Left lung (tissue), 10 donors: ENCODE measurements around the gene GALNT13. TPM values are rescaled to one million over a fixed set of nuclear protein-coding genes. Genes with fewer than 3 reads are reported as not detected.

Source experiments
- ATAC-seq: fragments of 200-7000 bp; cut with Tn5 transposase; one replicate; pipeline ENCODE4 v1.9.1; 2020; ENCODE audit warnings: moderate library complexity
- DNase-seq, 4 donors: peaks; one replicate each; pipeline ENCODE4 v3.0.0-alpha.2; 2013 to 2020
- H3K27ac ChIP-seq, 2 donors: fragments of 200-600 bp; sonication (generic) in 1 of 2; one replicate each; pipeline versions ENCODE4 v1.5.0 to v1.8.0; 2020 to 2021
- H3K27me3 ChIP-seq, 2 donors: fragments of 200-600 bp; sonication (generic) in 1 of 2; one replicate each; pipeline versions ENCODE4 v1.5.0 to v1.8.0; 2020 to 2021
- H3K36me3 ChIP-seq, 2 donors: fragments of 200-600 bp; sonication (generic) in 1 of 2; one replicate each; pipeline versions ENCODE4 v1.5.0 to v1.8.0; 2020 to 2021
- H3K4me1 ChIP-seq, 2 donors: fragments of 200-600 bp; one replicate each; pipeline ENCODE4 v1.8.0; 2021
- H3K4me3 ChIP-seq, 2 donors: fragments of 200-600 bp; sonication (generic) in 1 of 2; one replicate each; pipeline versions ENCODE4 v1.5.0 to v1.8.0; 2020 to 2021; ENCODE audit warnings: mild to moderate bottlenecking in 1 of 2
- H3K9me3 ChIP-seq, 2 donors: fragments of 200-600 bp; sonication (generic) in 1 of 2; one replicate each; pipeline versions ENCODE4 v1.5.0 to v1.8.0; 2020 to 2021
- intact Hi-C, 2 donors: fragments of 100-400 bp; cut with DNase I; formaldehyde crosslinking; loops; one replicate each; pipeline versions ENCODE4 v1.11.2 to v1.14.2; 2022
- polyA plus RNA-seq, 6 donors: library from polyadenylated mRNA; unstranded; fragments of 120-200 nt; gene quantifications; one replicate each; pipeline ENCODE4 v1.2.1, GENCODE V29; 2013; ENCODE audit not compliant: insufficient read length in 6 of 6
- total RNA-seq, 2 donors: library from RNA; stranded (reverse); fragmentation: NEBNext Ultra II Directional; extraction: Animal tissue kit (Norgen Biotek cat#: 25700); gene quantifications; one replicate each; pipeline ENCODE4 v1.2.1, GENCODE V29; 2021
- TF ChIP-seq, protein P1 (sequence below), 2 donors: fragments of 200-600 bp; sonication (generic) in 1 of 2; IDR thresholded peaks; one replicate each; pipeline versions ENCODE4 v1.5.0 to v1.8.0; 2021; ENCODE audit warnings: antibody characterized with exemption in 2 of 2
- donor health status: DM: no; HTN: yes; CAD: no.
- donor health status: DM: no; HTN: no; CAD: no.

GALNT13 gene
- total and polyA plus RNA-seq, 8 donors, result 1.1 to 26.4 (median 5.9) TPM

DNA sequence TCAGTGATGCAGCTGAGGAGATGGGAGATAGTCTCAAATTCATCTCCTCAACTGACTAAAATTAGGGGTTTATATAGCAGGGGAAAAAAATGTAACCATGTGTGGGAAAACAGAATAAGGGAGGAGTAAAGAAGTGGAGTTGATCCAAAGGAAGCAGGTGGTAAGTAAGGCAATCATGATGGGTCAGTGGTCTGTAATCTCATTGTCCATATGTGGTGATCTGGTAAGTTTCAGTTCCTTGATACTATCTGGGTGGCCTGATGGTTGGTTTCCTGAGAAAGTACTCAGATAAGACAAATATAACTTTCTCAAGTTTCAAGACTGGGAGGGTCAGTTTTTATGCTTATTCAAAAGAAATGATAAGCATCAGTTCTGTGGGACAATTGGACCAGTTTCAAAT, 514.5 kb downstream of the GALNT13 start:
- no peaks in the 10 kb centered on the region for H3K27me3 ChIP-seq
- H3K4me1 ChIP-seq, result no peaks in the 10 kb centered on the region
- no peak overlapping the region for H3K27ac ChIP-seq
- ATAC-seq (no peak), DNase-seq (no peak)
- TF ChIP-seq, protein P1, sequence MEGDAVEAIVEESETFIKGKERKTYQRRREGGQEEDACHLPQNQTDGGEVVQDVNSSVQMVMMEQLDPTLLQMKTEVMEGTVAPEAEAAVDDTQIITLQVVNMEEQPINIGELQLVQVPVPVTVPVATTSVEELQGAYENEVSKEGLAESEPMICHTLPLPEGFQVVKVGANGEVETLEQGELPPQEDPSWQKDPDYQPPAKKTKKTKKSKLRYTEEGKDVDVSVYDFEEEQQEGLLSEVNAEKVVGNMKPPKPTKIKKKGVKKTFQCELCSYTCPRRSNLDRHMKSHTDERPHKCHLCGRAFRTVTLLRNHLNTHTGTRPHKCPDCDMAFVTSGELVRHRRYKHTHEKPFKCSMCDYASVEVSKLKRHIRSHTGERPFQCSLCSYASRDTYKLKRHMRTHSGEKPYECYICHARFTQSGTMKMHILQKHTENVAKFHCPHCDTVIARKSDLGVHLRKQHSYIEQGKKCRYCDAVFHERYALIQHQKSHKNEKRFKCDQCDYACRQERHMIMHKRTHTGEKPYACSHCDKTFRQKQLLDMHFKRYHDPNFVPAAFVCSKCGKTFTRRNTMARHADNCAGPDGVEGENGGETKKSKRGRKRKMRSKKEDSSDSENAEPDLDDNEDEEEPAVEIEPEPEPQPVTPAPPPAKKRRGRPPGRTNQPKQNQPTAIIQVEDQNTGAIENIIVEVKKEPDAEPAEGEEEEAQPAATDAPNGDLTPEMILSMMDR (IDR thresholded peaks at IDR 0.05), result no peak
- H3K4me3 ChIP-seq, result no peak overlapping the region
- no peaks in the 10 kb centered on the region for H3K36me3 ChIP-seq
- H3K9me3 ChIP-seq, result peaks cover 0 to 8% of the 10 kb centered on the region in 2 donors
- intact Hi-C loops, result no loop called here

DNA sequence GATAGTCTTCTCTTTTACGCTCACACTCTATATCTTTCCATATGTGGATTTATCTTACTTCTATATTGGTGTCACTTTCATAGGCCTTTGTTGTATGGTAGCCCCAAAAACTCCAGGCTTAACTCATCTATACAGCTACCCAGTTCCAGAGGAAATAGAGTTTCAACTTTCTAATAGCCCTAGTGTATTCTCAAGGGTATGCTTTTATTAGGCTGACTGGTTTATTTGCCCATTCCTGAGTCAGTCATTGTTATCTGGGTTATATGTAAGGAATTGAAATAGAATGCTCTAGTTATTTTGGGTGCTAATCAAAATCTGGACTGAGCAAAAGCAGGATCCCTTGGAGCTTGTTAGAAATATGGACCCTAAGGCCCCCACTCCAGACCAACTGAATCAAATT, 519.3 kb downstream of the GALNT13 start:
- no peaks in the 10 kb centered on the region for H3K36me3 ChIP-seq

GRCh38 chr2:154392256-154392655, 520.5 kb downstream of the GALNT13 start:
- Histone ChIP-seq H3K4me3 (no peak overlapping the region), H3K27me3 (no peaks in the 10 kb centered on the region), H3K27ac (no peak overlapping the region), H3K36me3 (no peaks in the 10 kb centered on the region), H3K9me3 (peaks cover 0 to 8% of the 10 kb centered on the region in 2 donors), H3K4me1 (no peaks in the 10 kb centered on the region)
- intact Hi-C loops, result no loop called here
- DNase-seq, result no peak
- no peak for ATAC-seq
- TF ChIP-seq, protein P1 (IDR thresholded peaks at IDR 0.05), result no peak

More for the DNA sequence above, 519.3 kb downstream of the GALNT13 start:
- intact Hi-C loops, result no loop called here
- H3K27me3 ChIP-seq, result no peaks in the 10 kb centered on the region
- no peak overlapping the region for H3K4me3 ChIP-seq
- peaks cover 0 to 8% of the 10 kb centered on the region in 2 donors for H3K9me3 ChIP-seq
- H3K4me1 ChIP-seq, result no peaks in the 10 kb centered on the region
- no peak for ATAC-seq
- DNase-seq, result no peak
- no peak overlapping the region for H3K27ac ChIP-seq
- TF ChIP-seq, protein P1 (IDR thresholded peaks at IDR 0.05), result no peak

DNA sequence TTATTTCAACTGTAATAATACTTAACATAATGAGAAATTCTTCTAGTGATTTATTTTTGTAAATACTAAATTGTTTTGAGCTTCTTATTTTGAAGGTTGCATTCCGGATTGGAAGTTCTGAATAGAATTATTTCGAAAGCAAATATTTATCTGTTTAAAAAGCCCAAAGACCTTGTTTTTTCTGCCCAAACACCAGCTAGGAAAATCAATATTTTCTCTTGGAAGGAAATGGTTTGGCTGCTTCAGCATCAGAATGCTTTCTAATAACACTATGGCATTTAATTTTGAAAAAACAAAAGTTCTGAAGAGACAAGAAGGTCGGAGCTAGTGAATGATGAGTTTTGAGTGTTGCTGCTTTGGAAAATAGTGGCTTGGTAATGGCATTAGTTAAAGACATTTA, 522.9 kb downstream of the GALNT13 start:
- Histone ChIP-seq H3K9me3 (peaks cover 0 to 8% of the 10 kb centered on the region in 2 donors), H3K36me3 (no peaks in the 10 kb centered on the region), H3K27me3 (no peaks in the 10 kb centered on the region), H3K4me1 (no peaks in the 10 kb centered on the region), H3K4me3 (no peak overlapping the region), H3K27ac (no peak overlapping the region)
- no peak for ATAC-seq
- intact Hi-C loops, result no loop called here
- TF ChIP-seq, protein P1 (IDR thresholded peaks at IDR 0.05), result no peak
- no peak for DNase-seq

DNA sequence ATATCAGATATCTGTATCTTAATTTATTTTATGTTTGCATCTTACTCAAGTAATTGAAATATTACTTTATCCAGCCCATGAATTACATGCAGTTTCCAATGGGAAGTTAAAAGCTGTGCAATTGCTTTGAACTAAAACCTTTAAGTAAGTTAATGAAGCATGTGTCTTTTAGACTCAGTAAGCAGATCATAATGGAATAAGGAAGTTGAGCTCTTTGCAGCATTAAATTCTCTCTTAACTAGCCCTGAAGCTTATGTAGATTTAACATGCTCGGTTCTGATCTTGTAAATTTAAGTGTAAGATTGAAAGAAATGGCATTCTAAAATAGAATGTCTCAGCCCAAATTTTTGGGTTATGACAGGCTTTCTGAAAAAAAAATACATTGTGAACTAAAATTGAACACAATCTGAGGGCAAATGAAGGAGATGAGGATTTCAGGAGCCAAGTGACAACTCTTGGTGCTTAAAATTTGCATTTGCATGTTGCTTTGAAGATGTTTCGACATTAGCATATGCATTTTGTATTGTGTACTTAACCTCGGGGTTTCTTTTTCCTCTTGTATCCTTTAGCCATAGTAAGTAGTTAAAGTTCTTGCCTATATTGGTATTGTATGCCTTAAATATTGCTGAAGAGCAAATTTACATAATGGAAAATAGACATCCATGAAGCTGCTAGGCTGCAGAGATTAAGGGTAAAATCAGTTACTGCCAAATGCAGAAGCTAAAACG, 529.0 kb downstream of the GALNT13 start:
- Histone ChIP-seq H3K9me3 (no peaks in the 10 kb centered on the region), H3K27me3 (no peaks in the 10 kb centered on the region), H3K4me3 (no peak overlapping the region), H3K4me1 (no peaks in the 10 kb centered on the region), H3K27ac (no peak overlapping the region), H3K36me3 (no peaks in the 10 kb centered on the region)
- DNase-seq, result no peak
- TF ChIP-seq, protein P1 (IDR thresholded peaks at IDR 0.05), result no peak
- ATAC-seq, result no peak
- intact Hi-C loops, result no loop called here
